Thyroid gland (tissue), 4 donors: ENCODE measurements around the gene ADAMTS6. TPM values are rescaled to one million over a fixed set of nuclear protein-coding genes. Genes with fewer than 3 reads are reported as not detected.

Experiments
- DNase-seq, 2 donors: peaks; one replicate each; pipeline ENCODE4 v3.0.0-alpha.2; 2019
- H3K27ac ChIP-seq, 3 donors: fragments of 200-600 bp; sonication (generic); 1 replicate in 2 of 3; 2 replicates in 1 of 3; pipeline ENCODE4 v1.5.1; 2016 to 2019; ENCODE audit warnings: mild to moderate bottlenecking in 1 of 3, moderate library complexity in 1 of 3
- H3K27me3 ChIP-seq: fragments of 200-600 bp; sonication (generic); one replicate; pipeline ENCODE4 v1.5.1; 2019
- H3K36me3 ChIP-seq, 2 donors: fragments of 200-600 bp; sonication (generic); one replicate each; pipeline ENCODE4 v1.5.1; 2016 to 2019
- H3K4me1 ChIP-seq, 2 donors: fragments of 200-600 bp; sonication (generic); one replicate each; pipeline ENCODE4 v1.5.1; 2017 to 2019
- H3K4me3 ChIP-seq, 3 donors: fragments of 200-600 bp; sonication (generic); replicated peaks in 1 of 3; 1 replicate in 2 of 3; 2 replicates in 1 of 3; pipeline ENCODE4 v1.5.1; 2016; ENCODE audit warnings: mild to moderate bottlenecking in 1 of 3
- H3K9me3 ChIP-seq: fragments of 200-600 bp; sonication (generic); one replicate; pipeline ENCODE4 v1.5.1; 2017
- POLR2A ChIP-seq, 2 donors: fragments of 450-650 bp; IDR thresholded peaks; one replicate each; pipeline ENCODE4 v1.6.1; 2017; ENCODE audit warnings: antibody characterized with exemption in 2 of 2, mild to moderate bottlenecking in 2 of 2, moderate library complexity in 1 of 2
- WGBS, 2 donors: methylation state at CpG; one replicate each; pipeline ENCODE4 v1.1.5; 2017; 5-methylcytosine and 5-hydroxymethylcytosine counted together
- intact Hi-C: fragments of 100-400 bp; cut with DNase I; formaldehyde crosslinking; loops from one replicate; pipeline ENCODE4 v1.15.1; 2023
- total RNA-seq, 4 donors: library from RNA; depleted of rRNA; stranded (reverse); fragments of >200 nt; gene quantifications; one replicate each; pipeline ENCODE4 v1.2.3, GENCODE V29; 2016
- TF ChIP-seq, protein P1 (sequence below), 6 experiments: fragments of 200-600 bp in 3 of 6; fragments of 450-650 bp in 3 of 6; sonication (generic) in 3 of 6; IDR thresholded peaks; one replicate each; pipeline ENCODE4 v1.5.1; 2016 to 2019; ENCODE audit warnings: antibody characterized with exemption in 6 of 6, mild to moderate bottlenecking in 2 of 6, inconsistent platforms in 1 of 6, moderate library complexity in 1 of 6

The ADAMTS6 gene
- total RNA-seq, 4 donors from 2014 or later = 1.0 to 3.4 (median 3.3) TPM

DNA sequence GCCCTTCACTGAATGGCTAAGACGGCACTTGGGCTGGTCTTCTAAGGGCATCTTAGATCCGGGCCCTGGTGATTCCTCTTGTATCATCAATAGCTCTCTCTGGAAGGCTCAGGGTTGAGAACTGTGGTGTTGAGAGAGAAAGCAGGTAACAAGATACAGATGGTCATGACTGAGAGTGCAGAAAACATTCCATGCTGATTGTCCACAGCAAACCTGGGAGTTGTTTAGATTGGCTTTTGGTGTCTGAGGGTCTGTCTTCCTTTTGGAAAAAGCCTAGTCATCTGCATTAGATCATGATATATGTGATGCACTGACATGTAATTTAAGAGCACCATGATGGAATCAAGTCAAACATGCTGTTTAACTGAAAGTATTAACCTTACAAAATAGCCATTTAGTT, 331.9 kb downstream of the ADAMTS6 start:
- no peak for TF ChIP-seq POLR2A (IDR thresholded peaks at IDR 0.05)
- TF ChIP-seq, protein P1, sequence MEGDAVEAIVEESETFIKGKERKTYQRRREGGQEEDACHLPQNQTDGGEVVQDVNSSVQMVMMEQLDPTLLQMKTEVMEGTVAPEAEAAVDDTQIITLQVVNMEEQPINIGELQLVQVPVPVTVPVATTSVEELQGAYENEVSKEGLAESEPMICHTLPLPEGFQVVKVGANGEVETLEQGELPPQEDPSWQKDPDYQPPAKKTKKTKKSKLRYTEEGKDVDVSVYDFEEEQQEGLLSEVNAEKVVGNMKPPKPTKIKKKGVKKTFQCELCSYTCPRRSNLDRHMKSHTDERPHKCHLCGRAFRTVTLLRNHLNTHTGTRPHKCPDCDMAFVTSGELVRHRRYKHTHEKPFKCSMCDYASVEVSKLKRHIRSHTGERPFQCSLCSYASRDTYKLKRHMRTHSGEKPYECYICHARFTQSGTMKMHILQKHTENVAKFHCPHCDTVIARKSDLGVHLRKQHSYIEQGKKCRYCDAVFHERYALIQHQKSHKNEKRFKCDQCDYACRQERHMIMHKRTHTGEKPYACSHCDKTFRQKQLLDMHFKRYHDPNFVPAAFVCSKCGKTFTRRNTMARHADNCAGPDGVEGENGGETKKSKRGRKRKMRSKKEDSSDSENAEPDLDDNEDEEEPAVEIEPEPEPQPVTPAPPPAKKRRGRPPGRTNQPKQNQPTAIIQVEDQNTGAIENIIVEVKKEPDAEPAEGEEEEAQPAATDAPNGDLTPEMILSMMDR (IDR thresholded peaks at IDR 0.05) = no peak
- 80 to 95% methylated on average over 2 of the region's 2 CpGs for WGBS, 2 donors
- Histone ChIP-seq H3K36me3 (no peaks in the 10 kb centered on the region), H3K4me3 (no peak overlapping the region), H3K9me3 (no peaks in the 10 kb centered on the region), H3K27me3 (no peaks in the 10 kb centered on the region), H3K4me1 (no peaks in the 10 kb centered on the region), H3K27ac (no peak overlapping the region)
- no peak for DNase-seq
- intact Hi-C loops = no loop called here

DNA sequence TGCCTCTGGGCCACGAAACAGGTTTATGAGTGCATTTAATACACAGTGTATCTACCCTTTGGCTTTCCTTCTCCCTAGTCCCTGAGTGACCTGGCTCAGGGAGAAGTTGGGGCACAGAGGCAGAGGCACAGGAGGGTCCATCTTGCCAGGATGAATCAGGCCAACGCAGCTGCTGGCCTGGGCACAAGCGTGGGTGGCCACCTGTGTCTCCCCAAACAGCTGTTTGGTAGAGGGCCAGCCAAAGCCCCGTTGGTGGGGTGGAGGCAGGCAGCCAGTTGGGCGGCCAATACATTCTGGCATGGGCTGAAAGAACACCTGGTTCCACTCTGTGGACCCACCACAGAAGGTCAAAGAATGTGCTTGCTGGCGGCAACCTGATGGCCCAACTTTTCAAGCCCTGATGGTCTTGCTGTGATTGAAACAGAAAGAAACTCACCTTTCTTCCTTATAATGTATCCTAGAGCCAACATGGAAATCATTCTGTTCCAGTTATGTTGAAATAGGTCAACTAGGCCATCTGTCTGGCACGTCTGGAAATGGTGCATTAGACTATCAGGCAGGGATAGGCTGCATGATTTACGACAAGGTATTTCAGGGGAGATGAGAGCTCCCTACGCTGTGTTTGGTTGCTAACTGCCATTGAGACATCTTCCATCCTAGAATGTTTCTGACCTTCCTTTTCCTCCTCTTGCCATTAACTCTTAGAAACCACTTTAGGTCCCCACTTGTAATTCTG, 337.4 kb downstream of the ADAMTS6 start:
- Histone ChIP-seq H3K4me3 (no peak overlapping the region), H3K4me1 (no peaks in the 10 kb centered on the region), H3K27ac (no peak overlapping the region), H3K9me3 (no peaks in the 10 kb centered on the region), H3K27me3 (no peaks in the 10 kb centered on the region), H3K36me3 (no peaks in the 10 kb centered on the region)
- DNase-seq = no peak
- WGBS, 2 donors = 92% methylated on average over 8 to 9 of the region's 9 CpGs
- no peak for TF ChIP-seq POLR2A (IDR thresholded peaks at IDR 0.05)
- TF ChIP-seq, protein P1 (IDR thresholded peaks at IDR 0.05) = no peak
- intact Hi-C loops = no loop called here

DNA sequence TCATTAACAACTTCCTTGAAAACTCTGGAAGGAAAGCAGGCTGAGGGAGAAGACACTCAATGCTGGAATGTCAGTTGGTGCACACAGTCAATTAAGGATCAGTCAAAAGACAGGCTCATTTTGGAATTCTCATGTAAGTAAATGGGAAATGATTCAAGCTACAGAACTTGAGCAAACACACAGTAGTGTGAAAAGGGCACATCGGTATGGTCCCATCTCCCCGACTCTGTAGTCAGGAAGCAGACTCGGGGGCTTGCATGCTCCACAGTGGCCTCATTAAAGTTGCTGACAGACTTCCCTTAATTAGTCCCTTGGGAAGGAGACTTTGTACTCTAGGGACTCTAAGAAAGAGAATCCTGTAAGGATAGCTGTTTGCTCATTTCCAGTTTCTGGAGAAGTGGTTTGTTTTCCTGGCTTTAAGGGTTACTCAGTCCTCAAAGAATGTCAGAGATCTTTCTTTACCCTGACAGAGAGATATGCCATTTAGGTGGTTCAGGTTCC, 339.2 kb downstream of the ADAMTS6 start:
- intact Hi-C loops = no loop called here
- WGBS, 2 donors = 24 to 26% methylated on average over 3 of the region's 3 CpGs

DNA sequence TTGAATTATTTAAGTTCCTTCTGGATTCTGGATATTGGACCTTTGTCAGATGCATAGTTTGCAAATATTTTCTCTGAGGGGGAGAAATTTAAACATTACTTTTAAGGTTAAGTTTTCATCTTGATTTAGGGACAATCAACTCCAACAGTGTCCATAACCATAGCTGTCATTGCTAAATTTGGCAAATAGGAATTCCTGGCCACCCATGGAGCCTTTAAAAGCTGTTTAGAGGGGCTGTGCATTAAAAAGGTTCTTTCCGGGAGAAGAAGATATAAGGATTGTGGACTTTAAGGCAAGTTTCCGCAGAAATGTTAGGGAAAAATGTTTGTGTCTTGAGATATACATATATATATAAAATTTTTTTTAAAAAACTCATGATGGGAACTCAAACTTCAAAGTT, 339.7 kb downstream of the ADAMTS6 start:
- Histone ChIP-seq H3K9me3 (no peaks in the 10 kb centered on the region), H3K4me3 (no peak overlapping the region), H3K36me3 (no peaks in the 10 kb centered on the region), H3K27me3 (no peaks in the 10 kb centered on the region), H3K4me1 (no peaks in the 10 kb centered on the region), H3K27ac (no peak overlapping the region)
- WGBS, 2 donors = 65 to 67% methylated on average over 2 of the region's 2 CpGs
- TF ChIP-seq, protein P1 (IDR thresholded peaks at IDR 0.05) = no peak
- no peak for TF ChIP-seq POLR2A (IDR thresholded peaks at IDR 0.05)
- intact Hi-C loops = no loop called here
- DNase-seq = no peak

More for the DNA sequence above, 339.2 kb downstream of the ADAMTS6 start:
- no peak for DNase-seq
- Histone ChIP-seq H3K4me1 (no peaks in the 10 kb centered on the region), H3K36me3 (no peaks in the 10 kb centered on the region), H3K27ac (no peak overlapping the region), H3K9me3 (no peaks in the 10 kb centered on the region), H3K4me3 (no peak overlapping the region), H3K27me3 (no peaks in the 10 kb centered on the region)
- TF ChIP-seq, protein P1 (IDR thresholded peaks at IDR 0.05) = no peak
- no peak for TF ChIP-seq POLR2A (IDR thresholded peaks at IDR 0.05)

DNA sequence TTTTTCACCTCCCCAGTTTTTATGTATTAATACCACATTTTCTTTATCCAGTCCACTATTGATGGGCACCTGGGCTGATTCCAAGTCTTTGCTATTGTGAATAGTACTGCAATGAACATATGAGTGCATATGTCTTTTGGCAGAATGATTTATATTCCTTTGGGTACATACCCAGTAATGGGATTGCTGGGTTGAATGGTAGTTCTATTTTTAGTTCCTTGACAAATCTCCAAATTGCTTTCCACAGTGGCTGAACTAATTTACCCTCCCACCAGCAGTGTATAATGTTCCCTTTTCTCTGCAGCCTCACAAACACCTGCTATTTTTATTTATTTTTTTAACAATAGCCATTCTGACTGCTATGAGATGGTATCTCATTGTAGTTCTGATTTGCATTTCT, 340.2 kb downstream of the ADAMTS6 start:
- intact Hi-C loops = no loop called here
- no peak for DNase-seq
- Histone ChIP-seq H3K27me3 (no peaks in the 10 kb centered on the region), H3K27ac (no peak overlapping the region), H3K4me3 (no peak overlapping the region), H3K9me3 (no peaks in the 10 kb centered on the region), H3K36me3 (no peaks in the 10 kb centered on the region), H3K4me1 (no peaks in the 10 kb centered on the region)
- no peak for TF ChIP-seq POLR2A (IDR thresholded peaks at IDR 0.05)
- TF ChIP-seq, protein P1 (IDR thresholded peaks at IDR 0.05) = no peak
